GM12873 (cell line): ENCODE results near the gene SLC46A1.

Experiments used
- TF ChIP-seq, protein P1 (sequence below): IDR thresholded peaks from 2 replicates; pipeline ENCODE4 v1.5.1; 2012; ENCODE audit warnings: low read depth, mild to moderate bottlenecking, moderate library complexity, low read length, control low read depth; ENCODE audit not compliant: insufficient read depth; ENCODE audit errors: missing control alignments

Gene SLC46A1

DNA sequence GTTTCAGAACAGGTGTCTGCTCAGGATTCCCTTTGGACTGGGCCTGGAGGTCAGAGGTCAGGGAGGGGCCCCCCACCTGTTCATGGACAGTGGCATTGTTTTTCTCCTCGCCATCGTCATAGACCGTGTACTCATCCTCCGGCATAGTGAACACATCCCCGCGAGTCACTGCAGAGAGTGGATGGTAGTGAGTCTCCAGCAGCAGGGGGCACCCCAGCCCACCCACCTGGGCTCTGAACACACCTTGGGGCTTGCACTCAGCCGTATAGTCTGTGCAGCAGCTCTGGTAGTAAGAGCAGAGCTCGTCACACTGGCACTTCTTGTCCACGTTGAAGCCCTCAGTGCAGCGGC, 36.4 kb downstream of the SLC46A1 start:
- TF ChIP-seq, protein P1, sequence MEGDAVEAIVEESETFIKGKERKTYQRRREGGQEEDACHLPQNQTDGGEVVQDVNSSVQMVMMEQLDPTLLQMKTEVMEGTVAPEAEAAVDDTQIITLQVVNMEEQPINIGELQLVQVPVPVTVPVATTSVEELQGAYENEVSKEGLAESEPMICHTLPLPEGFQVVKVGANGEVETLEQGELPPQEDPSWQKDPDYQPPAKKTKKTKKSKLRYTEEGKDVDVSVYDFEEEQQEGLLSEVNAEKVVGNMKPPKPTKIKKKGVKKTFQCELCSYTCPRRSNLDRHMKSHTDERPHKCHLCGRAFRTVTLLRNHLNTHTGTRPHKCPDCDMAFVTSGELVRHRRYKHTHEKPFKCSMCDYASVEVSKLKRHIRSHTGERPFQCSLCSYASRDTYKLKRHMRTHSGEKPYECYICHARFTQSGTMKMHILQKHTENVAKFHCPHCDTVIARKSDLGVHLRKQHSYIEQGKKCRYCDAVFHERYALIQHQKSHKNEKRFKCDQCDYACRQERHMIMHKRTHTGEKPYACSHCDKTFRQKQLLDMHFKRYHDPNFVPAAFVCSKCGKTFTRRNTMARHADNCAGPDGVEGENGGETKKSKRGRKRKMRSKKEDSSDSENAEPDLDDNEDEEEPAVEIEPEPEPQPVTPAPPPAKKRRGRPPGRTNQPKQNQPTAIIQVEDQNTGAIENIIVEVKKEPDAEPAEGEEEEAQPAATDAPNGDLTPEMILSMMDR = no peak

DNA sequence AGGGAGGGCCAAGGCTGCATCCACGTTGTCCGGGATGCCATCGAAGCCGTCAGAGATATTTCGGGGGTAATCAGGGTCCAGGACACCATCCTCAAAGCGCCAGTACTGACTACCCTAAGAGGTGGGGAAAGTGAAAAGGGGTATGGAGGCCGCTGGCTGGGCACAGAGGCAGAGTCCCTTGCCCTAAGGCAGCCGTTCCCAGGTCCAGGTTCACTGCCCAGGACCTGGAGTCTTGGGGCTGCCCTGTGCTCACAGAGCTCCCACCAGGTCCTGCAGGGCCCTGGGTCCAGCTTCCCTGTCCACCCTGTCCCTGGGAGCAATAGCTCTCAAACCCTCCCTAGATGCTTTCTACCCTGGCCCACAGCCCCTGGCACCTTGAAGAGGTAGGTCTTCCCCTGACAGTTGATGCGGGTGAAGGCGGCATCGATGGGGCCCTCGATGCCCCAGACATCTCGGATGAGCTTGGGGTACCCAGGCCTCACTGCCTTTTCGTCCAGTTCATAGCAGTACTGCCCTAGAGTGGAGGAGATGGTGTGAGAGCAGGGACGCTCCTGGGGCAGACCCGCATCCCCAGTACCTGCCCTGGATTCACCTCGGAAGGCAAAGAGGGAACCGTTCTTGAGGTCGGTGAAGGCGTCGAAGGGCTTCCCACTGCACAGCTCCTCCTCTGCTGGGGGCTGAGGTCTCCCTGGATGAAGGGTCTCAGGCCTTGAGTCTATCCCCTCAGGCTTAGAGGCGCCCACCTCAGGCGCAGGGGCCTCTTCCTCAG, 36.9 kb downstream of the SLC46A1 start:
- TF ChIP-seq, protein P1 = no peak

DNA sequence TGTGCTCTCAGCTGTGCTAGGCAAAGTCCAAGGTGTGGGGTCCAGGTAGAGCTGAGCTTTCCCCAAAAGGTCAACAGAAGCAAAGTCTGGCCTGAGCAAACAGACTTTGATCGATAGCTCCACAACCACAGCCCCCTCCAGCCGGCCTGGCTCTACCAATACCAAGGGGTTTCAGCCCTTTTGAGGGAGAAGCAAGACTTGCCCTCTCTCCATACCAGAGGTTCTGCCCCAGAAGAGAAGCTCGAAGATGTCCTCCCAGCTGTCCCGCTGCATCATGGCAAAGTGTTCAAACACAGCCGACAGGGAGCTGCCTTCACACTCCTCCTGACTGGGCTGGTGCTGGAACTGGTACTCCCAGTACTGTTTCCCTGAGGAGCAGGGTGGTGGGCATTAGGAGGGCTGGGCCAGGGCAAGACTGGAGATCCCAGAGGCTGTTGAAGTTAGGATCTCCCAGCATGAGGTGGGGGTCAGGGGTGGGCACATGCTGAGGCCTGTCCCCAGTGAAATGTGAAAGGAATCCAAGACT, 37.6 kb downstream of the SLC46A1 start:
- TF ChIP-seq, protein P1 = no peak

DNA sequence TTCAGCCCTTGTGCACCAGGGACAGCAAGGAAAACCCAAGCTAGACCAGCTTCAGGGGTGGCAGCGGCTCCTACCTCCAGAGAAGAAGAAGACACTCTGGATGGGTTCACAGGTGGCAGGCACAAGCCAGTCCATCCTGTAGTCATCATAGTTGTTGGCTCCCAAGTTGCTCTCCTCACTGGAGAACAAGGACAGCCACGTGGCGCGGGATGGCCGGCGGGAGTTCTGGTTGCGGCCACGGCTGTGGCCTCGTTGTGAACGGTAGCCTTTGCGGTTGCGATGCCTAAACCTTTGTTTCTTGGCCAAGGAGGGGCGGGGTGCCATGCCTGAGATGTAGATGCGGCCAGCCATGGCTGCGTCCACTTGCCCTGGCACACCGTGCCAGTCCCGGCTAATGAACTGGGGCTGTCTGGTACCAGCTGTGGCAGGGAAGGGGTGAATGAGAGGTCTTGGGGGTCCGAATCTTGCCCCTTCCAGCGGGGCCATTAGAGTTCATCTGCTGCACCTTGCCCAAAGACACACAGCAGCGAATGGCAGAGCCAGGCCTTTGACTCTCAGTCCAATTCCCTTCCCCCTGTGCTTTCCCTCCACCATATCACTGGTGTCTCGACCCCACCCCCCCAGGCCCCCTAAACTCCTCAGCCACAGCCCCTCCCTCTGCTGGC, 38.2 kb downstream of the SLC46A1 start:
- TF ChIP-seq, protein P1 = no peak

DNA sequence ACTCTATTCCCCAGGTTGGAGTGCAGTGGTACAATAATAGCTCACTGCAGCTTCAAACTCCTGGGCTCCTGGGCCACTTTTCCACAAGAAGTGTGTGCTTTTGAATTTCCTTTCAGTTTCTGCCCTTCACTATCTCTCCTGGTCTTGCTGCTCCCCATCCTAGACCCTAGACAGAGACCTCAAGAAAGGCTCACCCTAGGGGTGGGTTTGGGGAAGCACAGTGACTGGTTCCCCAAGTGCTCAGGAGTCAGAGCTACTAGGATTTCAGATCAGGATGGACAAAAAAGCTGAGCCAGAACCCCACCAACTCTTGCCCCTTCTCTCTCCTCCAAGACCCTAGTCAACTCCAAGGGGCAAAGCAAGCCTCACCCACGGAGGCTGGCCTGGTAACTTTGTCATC, 39.4 kb downstream of the SLC46A1 start:
- TF ChIP-seq, protein P1 = peak; percentile 27

DNA sequence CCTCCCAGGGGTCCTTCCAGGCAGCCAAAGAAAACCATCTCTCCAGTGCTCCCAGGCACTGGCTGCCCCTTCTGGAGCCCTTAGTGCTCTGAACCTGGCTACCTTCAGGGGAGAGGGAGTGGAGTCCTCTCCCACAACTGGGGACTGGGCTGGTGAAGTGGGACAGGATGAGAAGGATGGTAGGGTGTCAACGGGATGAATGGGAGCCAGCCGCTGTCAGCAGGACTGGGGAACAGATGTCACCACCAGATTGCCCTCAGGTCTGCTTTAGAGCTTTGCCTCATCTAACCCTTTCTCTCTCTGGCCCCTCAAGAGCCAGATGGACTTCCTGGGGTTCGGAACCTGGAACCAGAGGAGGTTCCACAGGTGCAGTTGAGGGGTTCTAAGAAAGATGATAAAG, 40.5 kb downstream of the SLC46A1 start:
- TF ChIP-seq, protein P1 = no peak

DNA sequence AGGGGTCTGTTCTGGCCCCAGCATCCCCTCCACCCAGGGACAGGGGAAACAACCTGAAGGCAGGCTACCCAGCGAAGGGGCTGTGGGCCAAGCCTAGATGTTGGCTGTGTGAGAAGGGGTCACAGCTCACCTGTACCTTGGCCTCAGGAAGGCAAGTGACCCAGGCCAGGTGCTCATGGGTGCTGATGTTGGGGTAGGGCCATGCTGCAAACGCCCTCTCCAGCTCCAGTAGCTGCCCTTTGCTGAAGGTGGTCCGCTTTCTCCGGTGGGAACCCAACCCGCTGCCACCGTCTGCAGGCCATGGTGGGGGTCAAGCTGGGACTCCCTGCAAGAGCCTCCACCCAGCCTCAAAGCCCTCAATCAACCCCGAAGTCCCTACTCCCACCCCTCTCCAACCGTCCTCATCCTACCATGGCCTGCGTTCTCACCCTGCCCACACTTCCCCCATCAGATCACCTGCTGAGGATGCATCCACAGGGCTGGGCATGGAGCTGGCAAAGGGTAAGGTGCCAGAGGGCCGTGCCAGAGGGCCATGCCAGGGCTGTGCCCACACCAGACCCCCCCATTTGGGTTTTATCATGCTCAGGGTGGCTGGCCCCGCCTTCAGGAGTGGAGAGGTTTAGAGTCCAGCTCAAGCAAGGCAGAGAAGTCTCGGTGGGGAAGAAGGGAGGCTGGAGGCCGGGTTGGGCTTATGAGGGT, 41.2 kb downstream of the SLC46A1 start, which contains the start of gene SEBOX:
Gene SEBOX, minus strand, starts transcription at position 535 of the 699 bp plus-strand sequence. Its CDS starts 48 bp downstream, at position 487.
- TF ChIP-seq, protein P1 = no peak
